Measurements from ENCODE around the gene SARS1. TPM values are rescaled to one million over a fixed set of nuclear protein-coding genes. Genes with fewer than 3 reads are reported as not detected.

SARS1 gene
- total and polyA plus RNA-seq, 7 donors, result 100 to 160 (median 135) TPM

GRCh38 chr1:109275706-109276345 is 62.1 kb downstream of the SARS1 start:
- TF ChIP-seq CTCF (IDR thresholded peaks at IDR 0.05) (no peak), POLR2A (IDR thresholded peaks at IDR 0.05) (no peak)
- 86 to 88% methylated on average over 9 of the region's 9 CpGs for WGBS, 2 donors
- intact Hi-C loops (cut with DNase I), result loop anchor here (2.0 to 10.0 kb wide), 2 partner anchors 123 to 259 kb away; partner anchors contain the start of gene GPR61
- H3K27me3 ChIP-seq, result no peaks in the 10 kb centered on the region
- peaks cover 0 to 17% (median 8%) of the 10 kb centered on the region in 4 donors for H3K4me1 ChIP-seq
- peak overlapping the region in 2 of 4 donors; percentile 21 to 60 for H3K27ac ChIP-seq
- H3K36me3 ChIP-seq, result peaks cover 0 to 4% (median 0%) of the 10 kb centered on the region in 4 donors
- H3K9me3 ChIP-seq, result no peaks in the 10 kb centered on the region
- no peak overlapping the region for H3K4me3 ChIP-seq
- DNase-seq, result no peak

- peak; percentile 84 for DNase-seq
These were observed 63.9 kb downstream of the SARS1 start for GRCh38 chr1:109277434-109278204.

GRCh38 chr1:109279615-109280278 is 66.0 kb downstream of the SARS1 start:
- TF ChIP-seq CTCF (IDR thresholded peaks at IDR 0.05) (no peak), EP300 (IDR thresholded peaks at IDR 0.05) (no peak), POLR2A (IDR thresholded peaks at IDR 0.05) (no peak), POLR2AphosphoS5 (IDR thresholded peaks at IDR 0.05) (no peak)
- Histone ChIP-seq H3K4me3 (no peak overlapping the region), H3K9me3 (no peaks in the 10 kb centered on the region), H3K27me3 (no peaks in the 10 kb centered on the region), H3K27ac (no peak overlapping the region), H3K4me1 (peaks cover 0 to 35% (median 27%) of the 10 kb centered on the region in 4 donors), H3K36me3 (no peaks in the 10 kb centered on the region)
- intact Hi-C loops (cut with DNase I), result loop anchor here (10.0 kb wide), 1 partner anchor 255 kb away; the partner anchor contains the start of gene GPR61
- WGBS, 2 donors, result 95% methylated on average over 5 of the region's 5 CpGs
- no peak for DNase-seq

More at GRCh38 chr1:109277434-109278204, 63.9 kb downstream of the SARS1 start:
- H3K27ac ChIP-seq, result peak overlapping the region in 1 of 4 donors; percentile 40
- no peaks in the 10 kb centered on the region for H3K9me3 ChIP-seq
- H3K36me3 ChIP-seq, result no peaks in the 10 kb centered on the region
- WGBS, 2 donors, result 44 to 64% methylated on average over 7 of the region's 7 CpGs
- H3K4me1 ChIP-seq, result peaks cover 0 to 28% (median 17%) of the 10 kb centered on the region in 4 donors
- intact Hi-C loops (cut with DNase I), result loop anchor here (2.0 to 10.0 kb wide), 2 partner anchors 121 to 257 kb away; partner anchors contain the start of gene GPR61
- H3K4me3 ChIP-seq, result no peak overlapping the region
- no peaks in the 10 kb centered on the region for H3K27me3 ChIP-seq
- TF ChIP-seq POLR2AphosphoS5 (IDR thresholded peaks at IDR 0.05) (no peak), EP300 (IDR thresholded peaks at IDR 0.05) (no peak), POLR2A (IDR thresholded peaks at IDR 0.05) (no peak), CTCF (IDR thresholded peaks at IDR 0.05) (peak; percentile 77 to 93 (median 89))

- H3K4me1 ChIP-seq, result peaks cover 0 to 25% (median 21%) of the 10 kb centered on the region in 4 donors
- WGBS, 2 donors, result 97 to 98% methylated on average over 12 of the region's 12 CpGs
These were observed 67.1 kb downstream of the SARS1 start for GRCh38 chr1:109280862-109281261.

More at GRCh38 chr1:109280862-109281261, 67.1 kb downstream of the SARS1 start:
- Histone ChIP-seq H3K9me3 (no peaks in the 10 kb centered on the region), H3K36me3 (no peaks in the 10 kb centered on the region), H3K27ac (no peak overlapping the region), H3K4me3 (no peak overlapping the region), H3K27me3 (no peaks in the 10 kb centered on the region)
- intact Hi-C loops (cut with DNase I), result no loop called here
- no peak for DNase-seq
- TF ChIP-seq EP300 (IDR thresholded peaks at IDR 0.05) (no peak), POLR2A (IDR thresholded peaks at IDR 0.05) (no peak), CTCF (IDR thresholded peaks at IDR 0.05) (no peak), POLR2AphosphoS5 (IDR thresholded peaks at IDR 0.05) (no peak)

Measured in sigmoid colon (tissue), 7 donors.